Superior temporal gyrus (tissue), 1 donor: Measurements from ENCODE around the gene DDOST.
"Not testable (repeated sequence)": the region's sequence is repeated elsewhere in the genome, so short reads cannot be mapped to it uniquely, and the experiment has no call there.

Source experiments
- DNase-seq: peaks from one replicate; pipeline ENCODE4 v3.0.0-alpha.2; 2016; ENCODE audit errors: extremely low spot score

DDOST gene

DNA sequence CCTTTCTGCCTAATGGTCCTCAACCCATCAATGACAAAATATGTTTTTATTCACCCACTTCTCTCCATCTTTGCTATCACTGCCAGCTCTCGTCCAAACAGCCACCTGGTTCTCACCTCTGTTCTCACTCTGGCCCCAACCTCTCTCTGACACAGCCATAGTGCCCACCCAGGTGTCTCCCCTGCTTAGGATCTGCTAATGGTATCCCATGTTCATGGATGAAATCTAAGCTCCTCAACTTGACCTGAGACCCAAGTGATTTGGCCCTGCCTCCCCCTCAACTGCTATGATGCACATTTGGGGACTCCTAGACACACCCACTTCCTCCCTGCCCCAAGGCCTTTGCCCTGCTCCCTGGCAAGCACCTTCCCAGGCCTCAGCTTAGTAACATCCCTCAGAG is 30.7 kb upstream of the DDOST start:
- DNase-seq: no peak

DNA sequence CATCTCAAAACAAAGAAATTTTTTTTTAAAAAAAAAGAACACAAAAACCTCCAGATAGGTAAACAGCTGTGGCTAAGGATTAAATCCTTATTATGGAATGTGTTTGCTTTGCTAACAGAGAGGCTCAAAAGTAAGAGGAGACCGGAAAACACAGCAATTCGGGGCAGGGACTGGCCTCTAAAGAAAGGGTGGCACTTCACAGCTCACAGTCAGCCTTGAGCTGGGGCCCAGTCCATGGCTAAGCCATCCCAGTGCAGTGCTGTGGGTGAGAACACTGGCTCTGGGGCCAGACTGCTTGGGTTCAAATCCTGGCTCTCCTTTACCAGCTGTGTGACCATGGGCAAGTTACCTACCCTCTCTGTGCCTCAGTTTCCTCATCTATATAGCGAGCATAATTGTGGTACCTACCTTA is 28.5 kb upstream of the DDOST start:
- no peak for DNase-seq

DNA sequence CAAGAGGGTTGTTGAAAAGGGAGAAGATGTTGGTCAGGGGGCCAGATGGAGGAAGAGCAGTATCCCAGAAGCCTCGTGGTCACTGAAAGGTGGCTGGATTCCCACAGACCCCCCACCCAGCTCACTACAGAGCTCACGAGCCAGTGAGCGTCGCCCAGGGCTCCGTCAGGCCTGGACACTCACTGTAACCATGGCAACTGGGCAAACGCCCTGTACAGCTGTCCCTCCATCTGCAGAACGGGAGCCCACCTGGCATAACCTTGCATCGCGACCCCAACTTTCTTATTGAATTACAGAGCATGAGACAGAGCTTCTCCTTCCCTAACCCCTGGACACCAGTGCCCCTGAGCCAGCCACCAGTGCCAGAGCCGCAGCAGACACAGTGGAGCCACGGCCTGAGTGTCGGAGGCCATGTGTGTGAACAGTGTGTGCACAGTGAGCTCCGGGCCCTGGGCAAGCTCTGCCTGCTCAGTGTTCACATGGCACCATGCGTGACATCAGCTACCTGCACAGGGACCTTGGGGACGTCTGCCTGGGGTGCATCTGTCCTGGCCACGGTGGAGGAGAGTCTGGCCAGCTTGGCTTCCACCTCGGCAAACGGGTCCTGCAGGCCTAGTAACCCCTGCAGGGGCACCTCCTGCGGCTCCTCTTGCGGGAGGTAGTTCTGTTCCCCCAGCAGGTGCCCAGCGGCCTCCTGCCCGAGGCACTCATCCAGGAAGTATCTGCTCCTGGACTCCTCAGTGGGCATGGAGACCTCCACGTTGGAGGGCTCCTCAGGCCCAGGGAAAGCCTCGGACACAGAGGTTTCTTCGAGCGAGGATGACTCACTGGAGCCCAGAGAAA is 25.9 kb upstream of the DDOST start:
- no peak for DNase-seq

DNA sequence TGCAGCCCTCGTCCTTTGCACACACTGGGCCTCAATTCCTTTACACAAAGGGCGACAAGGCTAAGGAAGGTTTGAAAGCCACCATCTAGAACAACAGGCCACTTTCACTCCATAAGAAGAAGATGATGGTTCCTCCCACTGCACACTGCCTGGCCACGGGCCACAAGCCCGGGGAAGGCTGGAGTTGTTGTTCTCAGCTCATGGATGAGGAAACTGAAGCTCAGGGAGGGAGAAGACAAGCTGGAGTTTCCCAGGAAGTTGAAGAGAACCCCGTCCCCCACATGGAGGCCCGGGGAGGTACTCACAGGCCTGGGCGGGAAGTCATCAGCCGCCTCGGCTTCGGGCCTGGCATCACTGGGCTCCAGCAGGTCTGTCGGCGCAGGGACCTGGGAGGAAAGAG is 24.6 kb upstream of the DDOST start:
- peak; percentile 39 for DNase-seq

GRCh38 chr1:20685099-20685662 is 24.0 kb upstream of the DDOST start:
- peak; percentile 28 for DNase-seq

- no peak for DNase-seq
Observed at GRCh38 chr1:20684651-20685050, 23.5 kb upstream of the DDOST start.

DNA sequence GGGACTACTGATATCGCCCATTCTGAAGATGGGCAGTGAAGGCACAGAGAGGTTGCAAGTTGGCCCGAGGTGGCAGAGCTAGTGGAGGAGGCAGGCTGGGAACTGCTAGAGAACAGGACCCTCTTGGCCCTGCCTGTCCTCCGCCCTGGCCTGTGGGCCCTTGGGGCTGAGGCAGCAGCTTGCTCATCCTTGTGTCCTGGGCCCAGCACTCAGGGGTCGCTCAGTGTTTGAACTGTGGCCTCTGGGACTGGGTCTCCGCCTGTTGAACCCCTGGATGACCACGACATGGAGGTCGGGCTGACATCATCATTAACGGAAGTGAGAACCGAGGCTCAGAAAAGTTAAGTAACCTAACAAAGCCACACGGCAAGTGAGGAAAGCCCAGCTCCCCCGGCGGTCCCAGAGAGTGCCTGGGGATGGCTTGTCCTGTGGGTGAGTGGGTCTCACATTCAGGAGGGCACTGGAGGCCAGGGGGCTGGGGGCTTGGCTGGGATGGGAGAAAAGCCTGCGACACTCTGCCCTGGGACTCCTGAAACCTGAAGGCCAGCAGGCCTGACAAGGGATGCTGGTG is 23.0 kb upstream of the DDOST start:
- DNase-seq: no peak

GRCh38 chr1:20683614-20684013 is 22.4 kb upstream of the DDOST start:
- DNase-seq: no peak

DNA sequence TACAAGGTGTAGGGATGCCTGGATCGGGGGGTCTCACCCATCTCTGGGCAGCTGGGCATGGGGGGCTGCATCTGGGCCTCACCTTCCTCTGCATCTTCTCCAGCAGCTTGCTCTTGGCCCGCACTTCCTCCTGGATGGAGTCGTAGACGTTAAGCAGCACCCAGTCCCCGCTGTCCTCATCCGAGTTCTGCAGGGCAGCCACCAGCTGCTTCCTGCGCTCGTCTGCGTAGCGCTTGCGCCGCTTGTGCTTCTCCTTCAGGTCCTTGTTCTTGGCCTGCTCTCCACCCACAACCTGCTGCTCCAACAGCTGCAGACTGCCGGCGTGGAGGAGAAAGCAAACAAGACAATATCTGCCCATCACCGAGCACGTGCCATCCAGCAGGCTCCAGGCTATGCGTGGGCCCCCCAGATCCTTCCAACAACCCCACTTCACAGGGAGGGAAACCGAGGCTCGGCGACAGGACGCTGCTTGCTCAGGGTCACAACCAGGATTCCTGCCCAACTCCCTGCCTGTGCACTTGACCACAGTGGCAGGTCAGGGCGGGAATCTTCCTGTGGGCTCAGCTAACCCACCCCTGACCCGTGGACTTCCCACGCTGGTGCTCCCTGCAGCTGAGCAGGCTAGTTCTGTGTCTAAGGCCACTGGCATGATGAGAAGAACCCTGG is 21.5 kb upstream of the DDOST start:
- no peak for DNase-seq

GRCh38 chr1:20681999-20682398 is 20.8 kb upstream of the DDOST start:
- no peak for DNase-seq

GRCh38 chr1:20680269-20680668 is 19.1 kb upstream of the DDOST start:
- DNase-seq: no peak

DNA sequence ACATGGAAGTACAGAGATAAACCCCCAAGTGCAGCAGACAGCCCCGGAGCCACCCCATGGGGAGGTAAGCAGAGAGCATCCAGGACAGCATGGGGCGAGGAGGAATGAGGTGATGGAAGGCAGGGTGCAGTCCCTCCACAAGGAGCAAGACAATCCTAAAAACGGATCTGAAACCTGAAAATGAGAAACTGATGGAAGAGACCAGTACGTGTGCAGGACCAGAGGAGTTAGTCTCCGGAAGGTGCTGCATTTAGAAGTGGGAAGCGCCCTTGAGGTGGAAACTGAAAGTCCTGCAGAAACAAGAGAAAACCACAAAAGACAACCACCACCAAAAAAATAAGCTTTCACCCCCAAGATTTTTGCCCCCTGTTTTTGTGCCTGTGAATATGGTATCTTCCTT is 17.4 kb upstream of the DDOST start:
- DNase-seq: no peak

- DNase-seq: not testable (repeated sequence)
Observed at GRCh38 chr1:20673626-20674025, 12.5 kb upstream of the DDOST start.

DNA sequence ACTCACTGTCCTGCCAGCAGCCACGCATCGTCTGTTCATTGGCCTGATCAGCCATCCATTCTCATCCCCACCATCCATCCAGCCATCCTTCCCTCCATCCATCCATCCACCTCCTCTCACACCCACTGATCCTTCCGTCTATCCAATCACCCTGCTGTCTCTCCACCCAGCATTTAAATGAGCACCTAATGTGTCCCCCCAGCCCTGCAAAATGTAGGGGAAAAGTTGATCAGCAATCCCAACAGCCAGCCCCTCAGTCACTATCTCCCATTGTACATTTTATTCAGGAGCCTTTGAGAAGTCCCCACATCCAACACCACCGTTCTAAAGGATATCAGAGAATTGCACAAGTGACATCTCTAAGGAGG is 11.1 kb upstream of the DDOST start:
- DNase-seq: no peak

GRCh38 chr1:20670936-20671335 is 9.8 kb upstream of the DDOST start:
- no peak for DNase-seq

DNA sequence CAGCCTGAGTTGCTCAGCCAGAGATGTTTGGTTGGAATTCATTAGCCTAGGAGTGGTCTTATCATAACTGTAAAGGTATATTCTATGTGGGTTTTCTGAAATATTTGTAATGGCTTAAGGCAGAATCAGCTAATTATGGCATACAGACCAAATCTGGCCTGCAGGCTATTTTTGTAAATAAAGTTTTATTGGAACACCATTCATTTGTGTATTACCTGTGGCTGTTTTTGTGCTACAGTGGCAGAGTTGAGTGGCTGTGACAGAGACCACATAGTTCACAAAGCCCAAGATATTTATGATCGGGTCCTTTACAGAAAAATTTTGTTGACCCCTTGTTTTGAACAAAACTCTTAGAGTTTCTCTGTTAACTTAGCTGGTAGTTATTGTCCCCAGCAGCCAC is 7.4 kb upstream of the DDOST start:
- no peak for DNase-seq

GRCh38 chr1:20666804-20667203 is 5.6 kb upstream of the DDOST start:
- no peak for DNase-seq

DNA sequence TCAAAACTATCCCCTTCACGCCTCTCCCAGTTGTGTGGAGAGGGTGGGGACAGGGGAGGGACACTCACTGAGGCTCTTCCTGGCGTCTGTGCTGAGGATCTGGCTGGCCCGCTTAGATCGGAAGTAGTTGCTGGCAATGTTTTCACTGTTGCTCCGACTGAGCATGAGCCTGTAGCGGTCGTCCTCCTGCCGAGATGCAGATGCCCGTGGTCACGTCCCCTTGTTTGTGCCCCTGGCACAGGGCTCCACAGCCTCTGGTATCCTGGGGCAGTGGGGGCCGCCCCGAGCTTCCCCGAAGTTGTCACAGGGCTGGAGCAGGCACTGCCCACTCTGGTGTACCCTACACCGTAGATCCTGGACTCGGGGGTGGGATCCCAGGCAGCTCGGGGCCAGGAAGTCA is 5.0 kb upstream of the DDOST start:
- DNase-seq: no peak

DNA sequence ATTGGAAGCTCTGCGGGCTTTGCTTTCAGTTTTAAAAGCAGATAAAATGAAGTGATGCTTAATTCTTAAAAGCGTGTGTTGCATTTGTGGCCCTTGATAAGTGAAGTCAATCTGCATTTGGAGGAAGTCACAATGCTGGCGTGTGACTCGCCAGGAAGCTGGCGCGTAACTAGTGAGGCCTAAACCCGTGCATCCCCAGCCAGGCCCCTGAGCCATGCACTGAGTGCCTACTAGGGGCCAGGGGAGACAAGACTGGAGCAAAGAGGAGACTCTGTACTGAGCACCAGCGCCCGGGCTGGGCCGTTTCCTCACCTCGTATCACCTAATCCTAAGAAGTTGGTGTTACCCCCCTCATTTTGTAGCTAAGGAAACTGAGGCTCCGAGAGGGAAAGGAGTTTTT is 4.6 kb upstream of the DDOST start:
- DNase-seq: no peak

GRCh38 chr1:20663969-20664715 is 3.0 kb upstream of the DDOST start:
- no peak for DNase-seq

- DNase-seq: no peak
Observed at GRCh38 chr1:20663365-20663764, 2.2 kb upstream of the DDOST start.

DNA sequence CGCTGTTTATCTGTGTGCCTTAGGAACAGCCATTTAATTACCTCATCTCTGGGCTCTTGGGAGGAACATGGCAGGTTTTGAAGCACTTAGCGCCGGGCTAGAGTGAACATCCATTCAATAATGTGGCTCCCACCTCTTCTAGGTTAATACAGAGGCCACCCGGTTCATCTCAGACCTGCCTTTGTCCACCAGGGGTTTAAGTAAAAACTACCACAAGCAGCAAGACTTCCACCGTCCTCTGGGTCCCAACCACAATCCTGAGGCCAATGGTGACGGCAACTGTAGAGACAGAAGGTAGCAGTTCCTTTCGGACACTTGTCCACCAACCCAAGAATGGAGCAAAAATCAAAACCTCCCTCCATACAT is 924 bp upstream of the DDOST start:
- DNase-seq: no peak
